ENCODE data around the gene SUMF2. TPM values are rescaled to one million over a fixed set of nuclear protein-coding genes. Genes with fewer than 3 reads are reported as not detected.

Gene SUMF2
- total and polyA plus RNA-seq, 2 donors from 2014 or later = 175 to 202 TPM

- intact Hi-C loops (cut with DNase I) = no loop called here
- Histone ChIP-seq H3K27me3 (ENCODE audit: control insufficient read depth, insufficient read depth, low read length) (no peaks in the 10 kb centered on the region), H3K9ac (ENCODE audit: low read length in 3 of 3) (no peak overlapping the region), H3K27ac (ENCODE audit: low read depth in 2 of 2, low read length in 2 of 2) (no peak overlapping the region), H3K4me1 (ENCODE audit: control insufficient read depth in 2 of 3, insufficient read depth in 2 of 3, low read depth in 1 of 3, low read length in 3 of 3) (peaks cover 0 to 3% (median 0%) of the 10 kb centered on the region in 3 donors), H3K4me3 (ENCODE audit: low read length in 3 of 3) (no peak overlapping the region), H3K36me3 (ENCODE audit: control insufficient read depth in 2 of 3, insufficient read depth in 3 of 3, low read length in 3 of 3) (no peaks in the 10 kb centered on the region), H3K9me3 (ENCODE audit: control insufficient read depth in 2 of 3, insufficient read depth in 1 of 3, low read length in 3 of 3) (no peaks in the 10 kb centered on the region)
- no peak for TF ChIP-seq CTCF (IDR thresholded peaks at IDR 0.05; ENCODE audit: borderline replicate concordance, extremely low read depth, insufficient read depth)
- FAIRE-seq = no peak
- DNase-seq = no peak
Observed at GRCh38 chr7:56127241-56127975, 63.3 kb downstream of the SUMF2 start.

Other genes with a start within 250 kb of the SUMF2 start
- not detected for gene SEPTIN14, start 201.5 kb upstream of the SUMF2 start, total RNA-seq
- gene SEPTIN14, start 201.5 kb upstream of the SUMF2 start, polyA plus RNA-seq (ENCODE audit: insufficient read depth, low read depth, low replicate concordance) = not detected
- gene ZNF713, start 176.8 kb upstream of the SUMF2 start, total RNA-seq = 5.3 TPM
- gene ZNF713, start 176.8 kb upstream of the SUMF2 start, polyA plus RNA-seq (ENCODE audit: insufficient read depth, low read depth, low replicate concordance) = 7.1 TPM
- gene MRPS17, start 112.4 kb upstream of the SUMF2 start, total RNA-seq = 12.5 TPM
- 26.8 TPM for gene MRPS17, start 112.4 kb upstream of the SUMF2 start, polyA plus RNA-seq (ENCODE audit: insufficient read depth, low read depth, low replicate concordance)
- gene NIPSNAP2, start 99.7 kb upstream of the SUMF2 start, total RNA-seq = 64.4 TPM
- 60.3 TPM for gene NIPSNAP2, start 99.7 kb upstream of the SUMF2 start, polyA plus RNA-seq (ENCODE audit: insufficient read depth, low read depth, low replicate concordance)
- gene PSPH, start 12.8 kb upstream of the SUMF2 start, total RNA-seq = 9.0 TPM
- 17.8 TPM for gene PSPH, start 12.8 kb upstream of the SUMF2 start, polyA plus RNA-seq (ENCODE audit: insufficient read depth, low read depth, low replicate concordance)
- 92.8 TPM for gene CCT6A, start 12.5 kb upstream of the SUMF2 start, total RNA-seq
- gene CCT6A, start 12.5 kb upstream of the SUMF2 start, polyA plus RNA-seq (ENCODE audit: insufficient read depth, low read depth, low replicate concordance) = 124 TPM
- gene PHKG1, start 28.7 kb downstream of the SUMF2 start, total RNA-seq = 0.91 TPM
- not detected for gene PHKG1, start 28.7 kb downstream of the SUMF2 start, polyA plus RNA-seq (ENCODE audit: insufficient read depth, low read depth, low replicate concordance)
- 261 TPM for gene CHCHD2, start 42.2 kb downstream of the SUMF2 start, total RNA-seq
- gene CHCHD2, start 42.2 kb downstream of the SUMF2 start, polyA plus RNA-seq (ENCODE audit: insufficient read depth, low read depth, low replicate concordance) = 763 TPM
- 10.3 TPM for gene NUPR2, start 52.1 kb downstream of the SUMF2 start, total RNA-seq
- 39.6 TPM for gene NUPR2, start 52.1 kb downstream of the SUMF2 start, polyA plus RNA-seq (ENCODE audit: insufficient read depth, low read depth, low replicate concordance)

Data from kidney (tissue), 14 donors.